GM23338 (cell line): ENCODE data around the gene MKKS. TPM values are rescaled to one million over a fixed set of nuclear protein-coding genes. Genes with fewer than 3 reads are reported as not detected.

Experiments used
- ATAC-seq: fragments of 200-7000 bp; cut with Tn5 transposase; 3 replicates; pipeline ENCODE4 v1.9.1; 2020
- DNase-seq: peaks from one replicate; pipeline ENCODE4 v3.0.0-alpha.2; 2015; ENCODE audit warnings: low spot score
- H2AFZ ChIP-seq: fragments of 200-600 bp; sonication (generic); 2 replicates; pipeline ENCODE4 v1.8.0; 2016; ENCODE audit warnings: antibody characterized with exemption, mild to moderate bottlenecking, moderate library complexity
- H3F3A ChIP-seq: fragments of 200-600 bp; sonication (generic); replicated peaks from 2 replicates; pipeline ENCODE4 v1.8.0; 2017; ENCODE audit warnings: antibody characterized with exemption, mixed run types, low read depth
- H3K27ac ChIP-seq: fragments of 200-600 bp; sonication (generic); 2 replicates; pipeline ENCODE4 v1.6.1; 2016; ENCODE audit warnings: low read depth
- H3K27me3 ChIP-seq: fragments of 200-600 bp; sonication (generic); 2 replicates; pipeline ENCODE4 v1.8.0; 2016; ENCODE audit warnings: mild to moderate bottlenecking, mixed run types, moderate library complexity; ENCODE audit not compliant: insufficient read depth
- H3K36me3 ChIP-seq: fragments of 200-600 bp; sonication (generic); 2 replicates; pipeline ENCODE4 v1.8.0; 2016; ENCODE audit warnings: mild to moderate bottlenecking; ENCODE audit not compliant: insufficient read depth
- H3K4me1 ChIP-seq: fragments of 200-600 bp; sonication (generic); 2 replicates; pipeline ENCODE4 v1.8.0; 2016; ENCODE audit warnings: mild to moderate bottlenecking, moderate library complexity; ENCODE audit not compliant: insufficient read depth
- H3K4me2 ChIP-seq: fragments of 200-600 bp; sonication (generic); 2 replicates; pipeline ENCODE4 v1.7.1; 2017; ENCODE audit warnings: mixed run types
- H3K4me3 ChIP-seq: fragments of 200-600 bp; sonication (generic); 2 replicates; pipeline ENCODE4 v1.6.1; 2016; ENCODE audit warnings: mixed run types
- H3K79me2 ChIP-seq: fragments of 200-600 bp; sonication (generic); replicated peaks from 2 replicates; pipeline ENCODE4 v1.8.0; 2017; ENCODE audit warnings: mild to moderate bottlenecking; ENCODE audit not compliant: insufficient read depth
- H3K9me2 ChIP-seq: fragments of 200-600 bp; sonication (generic); 2 replicates; pipeline ENCODE4 v1.8.0; 2017; ENCODE audit not compliant: insufficient read depth
- H4K20me1 ChIP-seq: fragments of 200-600 bp; sonication (generic); replicated peaks from 2 replicates; pipeline ENCODE4 v1.8.0; 2017; ENCODE audit warnings: mild to moderate bottlenecking; ENCODE audit not compliant: insufficient read depth
- H3K27ac Mint-ChIP-seq: 2 replicates; pipeline ENCODE4 v1.8.0; 2020; ENCODE audit warnings: inconsistent platforms, mild to moderate bottlenecking, moderate library complexity, mixed read lengths
- H3K27me3 Mint-ChIP-seq: 3 replicates; pipeline ENCODE4 v1.8.0; 2022; ENCODE audit warnings: low read depth, mild to moderate bottlenecking, moderate library complexity, mixed read lengths, inconsistent platforms; ENCODE audit not compliant: insufficient read depth, poor library complexity
- H3K36me3 Mint-ChIP-seq: 3 replicates; pipeline ENCODE4 v1.8.0; 2021; ENCODE audit warnings: low read depth, mild to moderate bottlenecking, inconsistent platforms, moderate library complexity, mixed read lengths
- H3K4me1 Mint-ChIP-seq: 3 replicates; pipeline ENCODE4 v1.8.0; 2020; ENCODE audit warnings: mild to moderate bottlenecking, inconsistent platforms, mixed read lengths
- H3K4me3 Mint-ChIP-seq: 3 replicates; pipeline ENCODE4 v1.8.0; 2021; ENCODE audit warnings: moderate library complexity, mild to moderate bottlenecking, inconsistent platforms, mixed read lengths
- H3K9me3 Mint-ChIP-seq: 3 replicates; pipeline ENCODE4 v1.8.0; 2020; ENCODE audit warnings: moderate library complexity, mild to moderate bottlenecking, inconsistent platforms, mixed read lengths
- CREB1 ChIP-seq: fragments of 250-450 bp; sonication (Bioruptor Pico); IDR thresholded peaks from 2 replicates; pipeline ENCODE4 v1.5.0; 2020; ENCODE audit warnings: low read depth, mild to moderate bottlenecking, moderate library complexity
- JUNB ChIP-seq: IDR thresholded peaks from one replicate; pipeline ENCODE4 v1.6.1; 2016; ENCODE audit warnings: antibody characterized with exemption; ENCODE audit not compliant: unreplicated experiment
- NANOG ChIP-seq: IDR thresholded peaks from 2 replicates; pipeline ENCODE4 v1.6.1; 2016; ENCODE audit warnings: antibody characterized with exemption, borderline replicate concordance
- STAT1 ChIP-seq: IDR thresholded peaks from one replicate; pipeline ENCODE4 v1.6.1; 2016; ENCODE audit warnings: antibody characterized with exemption; ENCODE audit not compliant: unreplicated experiment
- ZNF114 ChIP-seq: fragments of 250-450 bp; sonication (Bioruptor Pico); IDR thresholded peaks from 2 replicates; pipeline ENCODE4 v1.5.0; 2020; ENCODE audit warnings: mild to moderate bottlenecking, moderate library complexity
- ZNF331 ChIP-seq: fragments of 250-450 bp; sonication (Bioruptor Pico); IDR thresholded peaks from 2 replicates; pipeline ENCODE4 v1.5.0; 2020; ENCODE audit warnings: low read depth, mild to moderate bottlenecking, moderate library complexity
- polyA plus RNA-seq: library from polyadenylated mRNA; unstranded; fragments of >200 nt; fragmentation: Nextera tagmentation; extraction: Ambion mirVana; gene quantifications from 2 replicates; pipeline ENCODE4 v1.2.1, GENCODE V29; 2016
- total RNA-seq: library from RNA; depleted of rRNA; stranded (reverse); fragments of >200 nt; shearing (Covaris generic); gene quantifications from 2 replicates; pipeline ENCODE4 v1.2.3, GENCODE V29; 2014
- TF ChIP-seq, protein P1 (sequence below): IDR thresholded peaks from one replicate; pipeline ENCODE4 v1.6.1; 2018; ENCODE audit warnings: antibody characterized with exemption; ENCODE audit not compliant: unreplicated experiment
- TF ChIP-seq, protein P2 (sequence below): fragments of 250-450 bp; sonication (Bioruptor Pico); IDR thresholded peaks from 2 replicates; pipeline ENCODE4 v1.5.0; 2020; ENCODE audit warnings: mild to moderate bottlenecking, moderate library complexity

MKKS gene
- total and polyA plus RNA-seq, 2 experiments from 2014 or later: 13.4 to 16.7 TPM

DNA sequence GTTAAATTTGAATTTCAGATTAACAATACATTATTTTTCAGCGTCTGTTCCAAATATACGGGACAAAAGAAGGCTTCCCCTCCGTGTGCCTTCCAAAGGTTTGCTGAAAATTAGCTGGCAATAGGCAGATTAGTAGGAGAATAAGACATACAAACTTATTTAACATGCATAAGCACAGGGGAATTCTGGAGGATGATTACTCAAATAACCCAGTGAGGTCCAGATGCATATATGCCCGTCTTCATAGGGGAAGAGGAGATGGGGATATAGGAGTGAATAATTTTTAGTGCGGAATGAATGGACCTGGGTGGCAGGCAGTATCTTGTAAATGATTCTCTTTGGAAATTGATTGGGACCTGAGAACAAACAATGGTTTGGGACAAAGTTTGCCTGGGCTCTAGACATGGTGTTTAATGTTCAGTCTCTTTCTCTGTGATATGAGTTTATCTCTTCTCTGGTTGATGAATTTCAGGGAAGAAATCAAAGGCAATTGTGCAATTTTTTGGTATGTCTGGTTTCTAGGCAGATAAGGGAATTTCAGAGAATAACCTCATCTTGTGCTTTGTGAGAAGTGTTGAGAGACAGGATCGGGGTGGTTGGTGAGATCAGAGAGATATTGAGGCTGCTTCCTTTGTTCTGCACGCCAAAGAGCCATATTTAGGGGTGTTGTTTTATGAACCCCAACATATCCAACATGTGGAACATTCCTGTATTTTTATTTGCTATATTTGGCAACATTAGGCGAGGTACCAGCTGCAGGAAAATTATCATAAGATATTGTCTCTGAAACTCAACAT is 63.7 kb downstream of the MKKS start:
- H3K4me1 Mint-ChIP-seq: no peaks in the 10 kb centered on the region; the same call in 2 of the 3 replicates
- H4K20me1 ChIP-seq: no peaks in the 10 kb centered on the region
- DNase-seq (no peak), ATAC-seq (no peak)
- H3K27ac ChIP-seq: no peak overlapping the region
- H3K36me3 Mint-ChIP-seq: no peaks in the 10 kb centered on the region
- peaks cover 5% of the 10 kb centered on the region; the same call in 2 of the 3 replicates for H3K9me3 Mint-ChIP-seq
- H3K27me3 Mint-ChIP-seq: no peaks in the 10 kb centered on the region
- H2AFZ ChIP-seq: 0 out of 2 replicates have a peak overlapping the region, but pooled peaks have one; percentile 13
- H3K4me1 ChIP-seq: peaks cover 5% of the 10 kb centered on the region; the same call in 1 of the 2 replicates
- H3K4me3 Mint-ChIP-seq: no peak overlapping the region
- no peaks in the 10 kb centered on the region for H3K36me3 ChIP-seq
- TF ChIP-seq, protein P1, sequence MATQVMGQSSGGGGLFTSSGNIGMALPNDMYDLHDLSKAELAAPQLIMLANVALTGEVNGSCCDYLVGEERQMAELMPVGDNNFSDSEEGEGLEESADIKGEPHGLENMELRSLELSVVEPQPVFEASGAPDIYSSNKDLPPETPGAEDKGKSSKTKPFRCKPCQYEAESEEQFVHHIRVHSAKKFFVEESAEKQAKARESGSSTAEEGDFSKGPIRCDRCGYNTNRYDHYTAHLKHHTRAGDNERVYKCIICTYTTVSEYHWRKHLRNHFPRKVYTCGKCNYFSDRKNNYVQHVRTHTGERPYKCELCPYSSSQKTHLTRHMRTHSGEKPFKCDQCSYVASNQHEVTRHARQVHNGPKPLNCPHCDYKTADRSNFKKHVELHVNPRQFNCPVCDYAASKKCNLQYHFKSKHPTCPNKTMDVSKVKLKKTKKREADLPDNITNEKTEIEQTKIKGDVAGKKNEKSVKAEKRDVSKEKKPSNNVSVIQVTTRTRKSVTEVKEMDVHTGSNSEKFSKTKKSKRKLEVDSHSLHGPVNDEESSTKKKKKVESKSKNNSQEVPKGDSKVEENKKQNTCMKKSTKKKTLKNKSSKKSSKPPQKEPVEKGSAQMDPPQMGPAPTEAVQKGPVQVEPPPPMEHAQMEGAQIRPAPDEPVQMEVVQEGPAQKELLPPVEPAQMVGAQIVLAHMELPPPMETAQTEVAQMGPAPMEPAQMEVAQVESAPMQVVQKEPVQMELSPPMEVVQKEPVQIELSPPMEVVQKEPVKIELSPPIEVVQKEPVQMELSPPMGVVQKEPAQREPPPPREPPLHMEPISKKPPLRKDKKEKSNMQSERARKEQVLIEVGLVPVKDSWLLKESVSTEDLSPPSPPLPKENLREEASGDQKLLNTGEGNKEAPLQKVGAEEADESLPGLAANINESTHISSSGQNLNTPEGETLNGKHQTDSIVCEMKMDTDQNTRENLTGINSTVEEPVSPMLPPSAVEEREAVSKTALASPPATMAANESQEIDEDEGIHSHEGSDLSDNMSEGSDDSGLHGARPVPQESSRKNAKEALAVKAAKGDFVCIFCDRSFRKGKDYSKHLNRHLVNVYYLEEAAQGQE: no peak
- TF ChIP-seq ZNF114 (CRISPR knock-in tag) (no peak), NANOG (no peak), STAT1 (no peak), JUNB (no peak), CREB1 (no peak), ZNF331 (CRISPR knock-in tag) (no peak)
- TF ChIP-seq, protein P2, sequence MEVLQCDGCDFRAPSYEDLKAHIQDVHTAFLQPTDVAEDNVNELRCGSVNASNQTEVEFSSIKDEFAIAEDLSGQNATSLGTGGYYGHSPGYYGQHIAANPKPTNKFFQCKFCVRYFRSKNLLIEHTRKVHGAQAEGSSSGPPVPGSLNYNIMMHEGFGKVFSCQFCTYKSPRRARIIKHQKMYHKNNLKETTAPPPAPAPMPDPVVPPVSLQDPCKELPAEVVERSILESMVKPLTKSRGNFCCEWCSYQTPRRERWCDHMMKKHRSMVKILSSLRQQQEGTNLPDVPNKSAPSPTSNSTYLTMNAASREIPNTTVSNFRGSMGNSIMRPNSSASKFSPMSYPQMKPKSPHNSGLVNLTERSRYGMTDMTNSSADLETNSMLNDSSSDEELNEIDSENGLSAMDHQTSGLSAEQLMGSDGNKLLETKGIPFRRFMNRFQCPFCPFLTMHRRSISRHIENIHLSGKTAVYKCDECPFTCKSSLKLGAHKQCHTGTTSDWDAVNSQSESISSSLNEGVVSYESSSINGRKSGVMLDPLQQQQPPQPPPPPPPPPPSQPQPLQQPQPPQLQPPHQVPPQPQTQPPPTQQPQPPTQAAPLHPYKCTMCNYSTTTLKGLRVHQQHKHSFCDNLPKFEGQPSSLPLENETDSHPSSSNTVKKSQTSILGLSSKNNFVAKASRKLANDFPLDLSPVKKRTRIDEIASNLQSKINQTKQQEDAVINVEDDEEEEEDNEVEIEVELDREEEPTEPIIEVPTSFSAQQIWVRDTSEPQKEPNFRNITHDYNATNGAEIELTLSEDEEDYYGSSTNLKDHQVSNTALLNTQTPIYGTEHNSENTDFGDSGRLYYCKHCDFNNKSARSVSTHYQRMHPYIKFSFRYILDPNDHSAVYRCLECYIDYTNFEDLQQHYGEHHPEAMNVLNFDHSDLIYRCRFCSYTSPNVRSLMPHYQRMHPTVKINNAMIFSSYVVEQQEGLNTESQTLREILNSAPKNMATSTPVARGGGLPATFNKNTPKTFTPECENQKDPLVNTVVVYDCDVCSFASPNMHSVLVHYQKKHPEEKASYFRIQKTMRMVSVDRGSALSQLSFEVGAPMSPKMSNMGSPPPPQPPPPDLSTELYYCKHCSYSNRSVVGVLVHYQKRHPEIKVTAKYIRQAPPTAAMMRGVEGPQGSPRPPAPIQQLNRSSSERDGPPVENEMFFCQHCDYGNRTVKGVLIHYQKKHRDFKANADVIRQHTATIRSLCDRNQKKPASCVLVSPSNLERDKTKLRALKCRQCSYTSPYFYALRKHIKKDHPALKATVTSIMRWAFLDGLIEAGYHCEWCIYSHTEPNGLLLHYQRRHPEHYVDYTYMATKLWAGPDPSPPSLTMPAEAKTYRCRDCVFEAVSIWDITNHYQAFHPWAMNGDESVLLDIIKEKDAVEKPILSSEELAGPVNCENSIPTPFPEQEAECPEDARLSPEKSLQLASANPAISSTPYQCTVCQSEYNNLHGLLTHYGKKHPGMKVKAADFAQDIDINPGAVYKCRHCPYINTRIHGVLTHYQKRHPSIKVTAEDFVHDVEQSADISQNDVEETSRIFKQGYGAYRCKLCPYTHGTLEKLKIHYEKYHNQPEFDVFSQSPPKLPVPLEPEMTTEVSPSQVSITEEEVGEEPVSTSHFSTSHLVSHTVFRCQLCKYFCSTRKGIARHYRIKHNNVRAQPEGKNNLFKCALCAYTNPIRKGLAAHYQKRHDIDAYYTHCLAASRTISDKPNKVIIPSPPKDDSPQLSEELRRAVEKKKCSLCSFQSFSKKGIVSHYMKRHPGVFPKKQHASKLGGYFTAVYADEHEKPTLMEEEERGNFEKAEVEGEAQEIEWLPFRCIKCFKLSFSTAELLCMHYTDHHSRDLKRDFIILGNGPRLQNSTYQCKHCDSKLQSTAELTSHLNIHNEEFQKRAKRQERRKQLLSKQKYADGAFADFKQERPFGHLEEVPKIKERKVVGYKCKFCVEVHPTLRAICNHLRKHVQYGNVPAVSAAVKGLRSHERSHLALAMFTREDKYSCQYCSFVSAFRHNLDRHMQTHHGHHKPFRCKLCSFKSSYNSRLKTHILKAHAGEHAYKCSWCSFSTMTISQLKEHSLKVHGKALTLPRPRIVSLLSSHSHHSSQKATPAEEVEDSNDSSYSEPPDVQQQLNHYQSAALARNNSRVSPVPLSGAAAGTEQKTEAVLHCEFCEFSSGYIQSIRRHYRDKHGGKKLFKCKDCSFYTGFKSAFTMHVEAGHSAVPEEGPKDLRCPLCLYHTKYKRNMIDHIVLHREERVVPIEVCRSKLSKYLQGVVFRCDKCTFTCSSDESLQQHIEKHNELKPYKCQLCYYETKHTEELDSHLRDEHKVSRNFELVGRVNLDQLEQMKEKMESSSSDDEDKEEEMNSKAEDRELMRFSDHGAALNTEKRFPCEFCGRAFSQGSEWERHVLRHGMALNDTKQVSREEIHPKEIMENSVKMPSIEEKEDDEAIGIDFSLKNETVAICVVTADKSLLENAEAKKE (CRISPR knock-in tag): no peak
- no peak overlapping the region for H3K4me3 ChIP-seq
- H3F3A ChIP-seq: no peaks in the 10 kb centered on the region
- H3K27ac Mint-ChIP-seq: no peak overlapping the region
- H3K4me2 ChIP-seq: no peak overlapping the region
- H3K79me2 ChIP-seq: no peaks in the 10 kb centered on the region
- no peaks in the 10 kb centered on the region; the same call in 1 of the 2 replicates for H3K9me2 ChIP-seq
- no peaks in the 10 kb centered on the region for H3K27me3 ChIP-seq
